C4-2B (cell line): ENCODE results near the gene PEA15.

Experiments
- ZFX ChIP-seq: fragments of 450-650 bp; IDR thresholded peaks from 2 replicates; pipeline ENCODE4 v1.6.1; 2017
- TF ChIP-seq, protein P1 (sequence below): fragments of 450-650 bp; conservative IDR thresholded peaks from 2 replicates; pipeline ENCODE4 v1.5.1; 2017; ENCODE audit warnings: mild to moderate bottlenecking

DNA sequence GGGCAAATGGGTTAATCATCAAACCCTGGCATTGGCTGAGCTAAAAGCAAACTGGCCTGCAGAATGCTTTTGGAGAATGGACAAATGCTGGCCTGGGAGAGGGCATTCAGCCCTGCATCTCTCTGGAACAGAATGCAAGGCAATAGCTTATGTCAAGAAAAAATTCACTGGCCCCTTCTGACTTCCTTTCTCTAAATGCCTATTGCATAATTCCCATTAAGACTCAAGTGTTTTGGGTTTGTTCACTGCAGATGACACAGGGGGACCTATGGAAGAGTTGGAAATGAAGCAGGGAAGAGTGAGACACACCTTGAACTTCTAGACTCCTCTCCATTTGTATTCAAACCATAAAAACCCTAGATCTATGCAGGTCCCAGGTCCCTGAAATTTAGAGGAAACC, 15.9 kb downstream of the PEA15 start:
- TF ChIP-seq, protein P1, sequence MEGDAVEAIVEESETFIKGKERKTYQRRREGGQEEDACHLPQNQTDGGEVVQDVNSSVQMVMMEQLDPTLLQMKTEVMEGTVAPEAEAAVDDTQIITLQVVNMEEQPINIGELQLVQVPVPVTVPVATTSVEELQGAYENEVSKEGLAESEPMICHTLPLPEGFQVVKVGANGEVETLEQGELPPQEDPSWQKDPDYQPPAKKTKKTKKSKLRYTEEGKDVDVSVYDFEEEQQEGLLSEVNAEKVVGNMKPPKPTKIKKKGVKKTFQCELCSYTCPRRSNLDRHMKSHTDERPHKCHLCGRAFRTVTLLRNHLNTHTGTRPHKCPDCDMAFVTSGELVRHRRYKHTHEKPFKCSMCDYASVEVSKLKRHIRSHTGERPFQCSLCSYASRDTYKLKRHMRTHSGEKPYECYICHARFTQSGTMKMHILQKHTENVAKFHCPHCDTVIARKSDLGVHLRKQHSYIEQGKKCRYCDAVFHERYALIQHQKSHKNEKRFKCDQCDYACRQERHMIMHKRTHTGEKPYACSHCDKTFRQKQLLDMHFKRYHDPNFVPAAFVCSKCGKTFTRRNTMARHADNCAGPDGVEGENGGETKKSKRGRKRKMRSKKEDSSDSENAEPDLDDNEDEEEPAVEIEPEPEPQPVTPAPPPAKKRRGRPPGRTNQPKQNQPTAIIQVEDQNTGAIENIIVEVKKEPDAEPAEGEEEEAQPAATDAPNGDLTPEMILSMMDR, result no peak
- TF ChIP-seq ZFX, result no peak
